ENCODE results near the gene CTNNBL1.
A peak's percentile ranks its signal among the peaks of the same experiment; 100 is the strongest.

Gene CTNNBL1

GRCh38 chr20:37776049-37776448 lies 82.2 kb downstream of the CTNNBL1 start:
- H3K36me3 ChIP-seq (ENCODE audit: low read depth) = peaks cover 49% of the 10 kb centered on the region
- H3K4me3 ChIP-seq (ENCODE audit: severe bottlenecking) = no peak overlapping the region
- no peak overlapping the region for H3K27ac ChIP-seq (ENCODE audit: poor library complexity, severe bottlenecking)
- no peak for DNase-seq (ENCODE audit: low spot score)
- H3K9me3 ChIP-seq (ENCODE audit: severe bottlenecking) = no peaks in the 10 kb centered on the region
- H3K27me3 ChIP-seq (ENCODE audit: insufficient read depth, poor library complexity, severe bottlenecking) = no peaks in the 10 kb centered on the region
- no peaks in the 10 kb centered on the region for H3K4me1 ChIP-seq (ENCODE audit: insufficient read depth, poor library complexity, severe bottlenecking)
- no peak for TF ChIP-seq CTCF (IDR thresholded peaks at IDR 0.05; ENCODE audit: poor library complexity, severe bottlenecking)
- ATAC-seq (ENCODE audit: low read depth) = no peak

GRCh38 chr20:37776526-37776925 lies 82.7 kb downstream of the CTNNBL1 start:
- no peak overlapping the region for H3K27ac ChIP-seq (ENCODE audit: poor library complexity, severe bottlenecking)
- H3K4me3 ChIP-seq (ENCODE audit: severe bottlenecking) = no peak overlapping the region
- H3K36me3 ChIP-seq (ENCODE audit: low read depth) = peaks cover 47% of the 10 kb centered on the region
- no peaks in the 10 kb centered on the region for H3K4me1 ChIP-seq (ENCODE audit: insufficient read depth, poor library complexity, severe bottlenecking)
- H3K9me3 ChIP-seq (ENCODE audit: severe bottlenecking) = no peaks in the 10 kb centered on the region
- TF ChIP-seq CTCF (IDR thresholded peaks at IDR 0.05; ENCODE audit: poor library complexity, severe bottlenecking) = no peak
- DNase-seq (ENCODE audit: low spot score) (no peak), ATAC-seq (ENCODE audit: low read depth) (no peak)
- no peaks in the 10 kb centered on the region for H3K27me3 ChIP-seq (ENCODE audit: insufficient read depth, poor library complexity, severe bottlenecking)

GRCh38 chr20:37777012-37777950 lies 83.5 kb downstream of the CTNNBL1 start:
- no peaks in the 10 kb centered on the region for H3K4me1 ChIP-seq (ENCODE audit: insufficient read depth, poor library complexity, severe bottlenecking)
- ATAC-seq (ENCODE audit: low read depth) (no peak), DNase-seq (ENCODE audit: low spot score) (no peak)
- peaks cover 49% of the 10 kb centered on the region for H3K36me3 ChIP-seq (ENCODE audit: low read depth)
- H3K4me3 ChIP-seq (ENCODE audit: severe bottlenecking) = no peak overlapping the region
- H3K27ac ChIP-seq (ENCODE audit: poor library complexity, severe bottlenecking) = no peak overlapping the region
- no peaks in the 10 kb centered on the region for H3K9me3 ChIP-seq (ENCODE audit: severe bottlenecking)
- TF ChIP-seq CTCF (IDR thresholded peaks at IDR 0.05; ENCODE audit: poor library complexity, severe bottlenecking) = no peak
- no peaks in the 10 kb centered on the region for H3K27me3 ChIP-seq (ENCODE audit: insufficient read depth, poor library complexity, severe bottlenecking)

- 0 out of 3 replicates have a peak, but pooled peaks have one; percentile 15 for ATAC-seq (ENCODE audit: low read depth)
These were observed 84.3 kb downstream of the CTNNBL1 start for GRCh38 chr20:37777988-37778659.

More at GRCh38 chr20:37777988-37778659, 84.3 kb downstream of the CTNNBL1 start:
- H3K27ac ChIP-seq (ENCODE audit: poor library complexity, severe bottlenecking) = no peak overlapping the region
- H3K9me3 ChIP-seq (ENCODE audit: severe bottlenecking) = no peaks in the 10 kb centered on the region
- H3K4me3 ChIP-seq (ENCODE audit: severe bottlenecking) = no peak overlapping the region
- H3K36me3 ChIP-seq (ENCODE audit: low read depth) = peaks cover 48% of the 10 kb centered on the region
- H3K27me3 ChIP-seq (ENCODE audit: insufficient read depth, poor library complexity, severe bottlenecking) = no peaks in the 10 kb centered on the region
- no peaks in the 10 kb centered on the region for H3K4me1 ChIP-seq (ENCODE audit: insufficient read depth, poor library complexity, severe bottlenecking)
- TF ChIP-seq CTCF (IDR thresholded peaks at IDR 0.05; ENCODE audit: poor library complexity, severe bottlenecking) = no peak
- DNase-seq (ENCODE audit: low spot score) = no peak
